ENCODE results near the gene MYBBP1A. TPM values are rescaled to one million over a fixed set of nuclear protein-coding genes. Genes with fewer than 3 reads are reported as not detected.
"Not testable (repeated sequence)": the region's sequence is repeated elsewhere in the genome, so short reads cannot be mapped to it uniquely, and the experiment has no call there.

The MYBBP1A gene
- total RNA-seq, 1 donor = 49.2 TPM

- Histone ChIP-seq H2AFZ (ENCODE audit: low read length) (no peak overlapping the region), H3K36me3 (ENCODE audit: insufficient read depth, low read length) (no peaks in the 10 kb centered on the region), H3K4me3 (ENCODE audit: insufficient read depth, low read length) (no peak overlapping the region), H3K4me2 (ENCODE audit: insufficient read depth, low read length) (no peak overlapping the region), H3K79me2 (ENCODE audit: insufficient read depth, low read length) (no peaks in the 10 kb centered on the region), H3K27ac (ENCODE audit: low read depth, low read length) (no peak overlapping the region), H4K20me1 (ENCODE audit: insufficient read depth, low read length) (no peaks in the 10 kb centered on the region), H3K9me3 (ENCODE audit: low read depth, low read length) (no peaks in the 10 kb centered on the region), H3K27me3 (ENCODE audit: insufficient read depth, low read length) (peaks cover 12% of the 10 kb centered on the region), H3K4me1 (ENCODE audit: insufficient read depth, low read length) (no peaks in the 10 kb centered on the region)
- DNase-seq (ENCODE audit: insufficient read length, low spot score, missing footprints) = no peak
- no peak for TF ChIP-seq CTCF (IDR thresholded peaks at IDR 0.05; ENCODE audit: extremely low read depth, low read depth, low read length)
These were observed 42.8 kb upstream of the MYBBP1A start for GRCh38 chr17:4597975-4598374.

- TF ChIP-seq CTCF (IDR thresholded peaks at IDR 0.05; ENCODE audit: extremely low read depth, low read depth, low read length) = no peak
- Histone ChIP-seq H3K27ac (ENCODE audit: low read depth, low read length) (no peak overlapping the region), H3K79me2 (ENCODE audit: insufficient read depth, low read length) (no peaks in the 10 kb centered on the region), H3K4me1 (ENCODE audit: insufficient read depth, low read length) (no peaks in the 10 kb centered on the region), H4K20me1 (ENCODE audit: insufficient read depth, low read length) (no peaks in the 10 kb centered on the region), H3K4me2 (ENCODE audit: insufficient read depth, low read length) (no peak overlapping the region), H3K27me3 (ENCODE audit: insufficient read depth, low read length) (peaks cover 12% of the 10 kb centered on the region), H3K4me3 (ENCODE audit: insufficient read depth, low read length) (no peak overlapping the region), H2AFZ (ENCODE audit: low read length) (no peak overlapping the region), H3K36me3 (ENCODE audit: insufficient read depth, low read length) (no peaks in the 10 kb centered on the region), H3K9me3 (ENCODE audit: low read depth, low read length) (no peaks in the 10 kb centered on the region)
- DNase-seq (ENCODE audit: insufficient read length, low spot score, missing footprints) = peak; percentile 54
These were observed 41.6 kb upstream of the MYBBP1A start for GRCh38 chr17:4596636-4597380.

GRCh38 chr17:4595685-4596342, 40.6 kb upstream of the MYBBP1A start:
- not testable (repeated sequence) for H2AFZ ChIP-seq (ENCODE audit: low read length); H3K36me3 ChIP-seq (ENCODE audit: insufficient read depth, low read length); H3K27ac ChIP-seq (ENCODE audit: low read depth, low read length); H4K20me1 ChIP-seq (ENCODE audit: insufficient read depth, low read length); H3K4me2 ChIP-seq (ENCODE audit: insufficient read depth, low read length); H3K4me1 ChIP-seq (ENCODE audit: insufficient read depth, low read length); H3K4me3 ChIP-seq (ENCODE audit: insufficient read depth, low read length); H3K79me2 ChIP-seq (ENCODE audit: insufficient read depth, low read length); H3K9me3 ChIP-seq (ENCODE audit: low read depth, low read length); DNase-seq (ENCODE audit: insufficient read length, low spot score, missing footprints)
- peaks cover 18% of the 10 kb centered on the region for H3K27me3 ChIP-seq (ENCODE audit: insufficient read depth, low read length)

- H2AFZ ChIP-seq (ENCODE audit: low read length) = no peak overlapping the region
- no peak overlapping the region for H3K4me3 ChIP-seq (ENCODE audit: insufficient read depth, low read length)
- no peaks in the 10 kb centered on the region for H4K20me1 ChIP-seq (ENCODE audit: insufficient read depth, low read length)
- H3K36me3 ChIP-seq (ENCODE audit: insufficient read depth, low read length) = no peaks in the 10 kb centered on the region
- H3K27me3 ChIP-seq (ENCODE audit: insufficient read depth, low read length) = peaks cover 15% of the 10 kb centered on the region
- peak; percentile 90 for DNase-seq (ENCODE audit: insufficient read length, low spot score, missing footprints)
- H3K4me2 ChIP-seq (ENCODE audit: insufficient read depth, low read length) = no peak overlapping the region
- no peaks in the 10 kb centered on the region for H3K4me1 ChIP-seq (ENCODE audit: insufficient read depth, low read length)
- TF ChIP-seq CTCF (IDR thresholded peaks at IDR 0.05; ENCODE audit: extremely low read depth, low read depth, low read length) = no peak
- no peaks in the 10 kb centered on the region for H3K9me3 ChIP-seq (ENCODE audit: low read depth, low read length)
- H3K79me2 ChIP-seq (ENCODE audit: insufficient read depth, low read length) = no peaks in the 10 kb centered on the region
- H3K27ac ChIP-seq (ENCODE audit: low read depth, low read length) = no peak overlapping the region
These were observed 39.9 kb upstream of the MYBBP1A start for GRCh38 chr17:4594931-4595684.

Data from osteoblast (primary cell).